ENCODE data around the gene RALGPS1.
"Not testable (repeated sequence)": the region's sequence is repeated elsewhere in the genome, so short reads cannot be mapped to it uniquely, and the experiment has no call there.

The RALGPS1 gene

GRCh38 chr9:127158786-127159324 lies 244.3 kb downstream of the RALGPS1 start:
- DNase-seq (ENCODE audit: low spot score): no peak

GRCh38 chr9:127159325-127159801 lies 244.8 kb downstream of the RALGPS1 start:
- peak; percentile 37 for DNase-seq (ENCODE audit: low spot score)

- no peak for DNase-seq (ENCODE audit: low spot score)
Measured at GRCh38 chr9:127159949-127160610, 245.5 kb downstream of the RALGPS1 start.

- no peak for DNase-seq (ENCODE audit: low spot score)
Measured at GRCh38 chr9:127161081-127161624, 246.6 kb downstream of the RALGPS1 start.

GRCh38 chr9:127162046-127162863 lies 247.7 kb downstream of the RALGPS1 start:
- no peak for DNase-seq (ENCODE audit: low spot score)

GRCh38 chr9:127162864-127163365 lies 248.3 kb downstream of the RALGPS1 start:
- no peak for DNase-seq (ENCODE audit: low spot score)

GRCh38 chr9:127163409-127163808 lies 248.8 kb downstream of the RALGPS1 start:
- DNase-seq (ENCODE audit: low spot score): peak; percentile 93

- DNase-seq (ENCODE audit: low spot score): no peak
Measured at GRCh38 chr9:127165116-127165515, 250.5 kb downstream of the RALGPS1 start.

GRCh38 chr9:127166111-127166510 lies 251.5 kb downstream of the RALGPS1 start:
- DNase-seq (ENCODE audit: low spot score): no peak

GRCh38 chr9:127166651-127167524 lies 252.3 kb downstream of the RALGPS1 start:
- no peak for DNase-seq (ENCODE audit: low spot score)

GRCh38 chr9:127167560-127168326 lies 253.2 kb downstream of the RALGPS1 start:
- no peak for DNase-seq (ENCODE audit: low spot score)

GRCh38 chr9:127168756-127169574 lies 254.4 kb downstream of the RALGPS1 start:
- DNase-seq (ENCODE audit: low spot score): no peak

- no peak for DNase-seq (ENCODE audit: low spot score)
Measured at GRCh38 chr9:127169575-127169883, 254.9 kb downstream of the RALGPS1 start.

- DNase-seq (ENCODE audit: low spot score): no peak
Measured at GRCh38 chr9:127170103-127170502, 255.5 kb downstream of the RALGPS1 start.

- no peak for DNase-seq (ENCODE audit: low spot score)
Measured at GRCh38 chr9:127170652-127171051, 256.1 kb downstream of the RALGPS1 start.

- DNase-seq (ENCODE audit: low spot score): not testable (repeated sequence)
Measured at GRCh38 chr9:127171348-127171747, 256.8 kb downstream of the RALGPS1 start.

- DNase-seq (ENCODE audit: low spot score): no peak
Measured at GRCh38 chr9:127172066-127172707, 257.6 kb downstream of the RALGPS1 start.

GRCh38 chr9:127173063-127173462 lies 258.5 kb downstream of the RALGPS1 start:
- no peak for DNase-seq (ENCODE audit: low spot score)
